GM12892 (cell line): ENCODE results near the gene IFI30.

ENCODE experiments used
- POLR2A ChIP-seq: IDR thresholded peaks from 2 replicates; pipeline ENCODE4 v1.6.1; 2011; ENCODE audit warnings: low read depth, low read length, control low read depth
- POLR2AphosphoS5 ChIP-seq: IDR thresholded peaks from 2 replicates; pipeline ENCODE4 v1.6.1; 2011; ENCODE audit warnings: low read depth, low read length, control low read depth
- TAF1 ChIP-seq: IDR thresholded peaks from 2 replicates; pipeline ENCODE4 v1.6.1; 2011; ENCODE audit warnings: low read depth, mild to moderate bottlenecking, control low read depth, low read length, borderline replicate concordance

- TF ChIP-seq POLR2AphosphoS5 (no peak), TAF1 (no peak), POLR2A (no peak)
Measured at GRCh38 chr19:18156268-18156667, 17.3 kb upstream of the IFI30 start.
